OCI-LY1 (cell line): ENCODE data around the gene AP1B1.

Source experiments
- EZH2 ChIP-seq: fragments of 200-600 bp; sonication (generic), shearing (Covaris generic); IDR thresholded peaks from 2 replicates; pipeline ENCODE4 v1.8.0; 2017; ENCODE audit warnings: borderline replicate concordance, mixed run types, mild to moderate bottlenecking, antibody characterized with exemption, low read length, moderate library complexity, mixed read lengths
- TF ChIP-seq, protein P1 (sequence below): fragments of 200-600 bp; sonication (generic), shearing (Covaris generic); IDR thresholded peaks from 2 replicates; pipeline ENCODE4 v1.5.1; 2017; ENCODE audit warnings: mild to moderate bottlenecking, antibody characterized with exemption, low read length, moderate library complexity, mixed read lengths

DNA sequence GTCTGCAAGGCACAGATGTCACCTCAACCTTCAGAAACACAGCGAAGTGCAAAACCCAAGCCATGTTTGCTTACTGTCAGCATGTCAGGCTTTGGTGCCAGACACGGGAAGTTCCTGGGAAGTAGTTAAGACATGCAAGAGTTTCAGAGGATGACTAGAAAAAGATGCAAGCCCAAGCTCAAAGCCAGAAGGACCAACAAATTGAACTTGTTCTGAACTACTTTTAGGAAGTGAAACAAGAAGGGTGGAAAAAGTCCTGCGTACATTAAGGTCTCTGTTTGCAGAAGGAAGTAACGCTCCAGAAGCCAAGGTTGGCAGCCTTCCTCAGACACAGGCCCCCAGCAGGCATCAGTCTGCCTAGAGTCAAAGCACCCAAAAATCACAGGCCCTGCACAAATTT, 2.6 kb downstream of the AP1B1 start:
- TF ChIP-seq, protein P1, sequence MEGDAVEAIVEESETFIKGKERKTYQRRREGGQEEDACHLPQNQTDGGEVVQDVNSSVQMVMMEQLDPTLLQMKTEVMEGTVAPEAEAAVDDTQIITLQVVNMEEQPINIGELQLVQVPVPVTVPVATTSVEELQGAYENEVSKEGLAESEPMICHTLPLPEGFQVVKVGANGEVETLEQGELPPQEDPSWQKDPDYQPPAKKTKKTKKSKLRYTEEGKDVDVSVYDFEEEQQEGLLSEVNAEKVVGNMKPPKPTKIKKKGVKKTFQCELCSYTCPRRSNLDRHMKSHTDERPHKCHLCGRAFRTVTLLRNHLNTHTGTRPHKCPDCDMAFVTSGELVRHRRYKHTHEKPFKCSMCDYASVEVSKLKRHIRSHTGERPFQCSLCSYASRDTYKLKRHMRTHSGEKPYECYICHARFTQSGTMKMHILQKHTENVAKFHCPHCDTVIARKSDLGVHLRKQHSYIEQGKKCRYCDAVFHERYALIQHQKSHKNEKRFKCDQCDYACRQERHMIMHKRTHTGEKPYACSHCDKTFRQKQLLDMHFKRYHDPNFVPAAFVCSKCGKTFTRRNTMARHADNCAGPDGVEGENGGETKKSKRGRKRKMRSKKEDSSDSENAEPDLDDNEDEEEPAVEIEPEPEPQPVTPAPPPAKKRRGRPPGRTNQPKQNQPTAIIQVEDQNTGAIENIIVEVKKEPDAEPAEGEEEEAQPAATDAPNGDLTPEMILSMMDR = no peak
- TF ChIP-seq EZH2 = no peak
